A549 (cell line): Measurements from ENCODE around the gene AIF1.

Experiments
- HDAC2 ChIP-seq: fragments of 200-600 bp; sonication (generic); IDR thresholded peaks from 2 replicates; pipeline ENCODE4 v1.6.1; 2016
- NPAS2 ChIP-seq: fragments of 250-450 bp; sonication (Bioruptor Pico); IDR thresholded peaks from 2 replicates; pipeline ENCODE4 v1.8.0; 2022; ENCODE audit warnings: mild to moderate bottlenecking, moderate library complexity, borderline replicate concordance
- RAD21 ChIP-seq, 2 experiments: fragments of >200 bp in 1 of 2; sonication (Bioruptor Twin) in 1 of 2; formaldehyde crosslinking in 1 of 2; IDR thresholded peaks in 1 of 2; conservative IDR thresholded peaks in 1 of 2; 2 replicates in 1 of 2; 3 replicates in 1 of 2; pipeline ENCODE4 v1.6.1; 2012 to 2018; ENCODE audit warnings: inconsistent platforms in 1 of 2
- RARB ChIP-seq: fragments of 250-450 bp; sonication (Bioruptor Pico); IDR thresholded peaks from 2 replicates; pipeline ENCODE4 v1.8.0; 2021; ENCODE audit warnings: mild to moderate bottlenecking, moderate library complexity
- SREBF2 ChIP-seq: fragments of 450-650 bp; IDR thresholded peaks from 2 replicates; pipeline ENCODE4 v1.6.1; 2014; ENCODE audit warnings: mild to moderate bottlenecking, moderate library complexity
- TF ChIP-seq, protein P1 (sequence below): fragments of >200 bp; sonication (Bioruptor Twin); formaldehyde crosslinking; IDR thresholded peaks from 3 replicates; pipeline ENCODE4 v1.5.1; 2016
- TF ChIP-seq, protein P2 (sequence below): fragments of 200-600 bp; sonication (generic); IDR thresholded peaks from 2 replicates; pipeline ENCODE4 v1.6.1; 2016; ENCODE audit warnings: antibody characterized with exemption, mild to moderate bottlenecking, moderate library complexity

DNA sequence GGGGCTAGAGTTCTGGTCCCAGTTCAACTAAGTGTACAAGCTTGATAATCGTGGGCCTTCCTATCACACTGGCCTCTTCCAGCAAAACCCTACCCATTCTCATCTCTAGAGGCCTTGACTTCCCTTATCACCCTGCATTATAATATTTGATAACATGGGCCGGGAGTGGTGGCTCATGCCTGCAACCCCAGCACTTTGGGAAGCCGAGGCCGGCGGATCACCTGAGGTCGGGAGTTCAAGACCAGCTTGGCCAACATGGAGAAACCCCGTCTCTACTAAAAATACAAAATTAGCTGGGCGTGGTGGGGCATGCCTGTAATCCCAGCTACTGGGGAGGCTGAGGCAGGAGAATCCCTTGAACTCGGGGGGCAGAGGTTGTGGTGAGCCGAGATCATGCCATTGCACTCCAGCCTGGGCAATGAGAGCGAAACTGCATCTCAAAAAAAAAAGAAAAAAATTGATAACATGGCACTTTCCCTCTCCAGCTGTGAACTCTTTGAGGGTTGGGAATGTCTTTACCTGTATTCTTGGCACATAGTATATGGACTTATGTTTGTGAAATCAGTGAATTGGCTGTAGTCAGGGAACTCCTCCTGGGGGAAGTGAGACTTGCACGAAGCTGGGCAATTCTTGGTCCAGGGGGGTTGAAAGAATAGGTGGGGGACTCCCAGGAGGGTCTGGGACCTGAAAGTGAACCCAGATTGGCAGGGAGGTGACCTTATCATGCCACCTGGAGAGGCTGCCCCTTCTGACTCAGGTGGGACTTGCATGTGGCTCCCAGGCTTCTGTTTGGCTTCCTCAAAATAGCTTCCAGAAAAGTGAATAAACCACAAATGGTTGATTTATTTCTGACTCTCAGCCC, 46.5 kb downstream of the AIF1 start:
- TF ChIP-seq, protein P1, sequence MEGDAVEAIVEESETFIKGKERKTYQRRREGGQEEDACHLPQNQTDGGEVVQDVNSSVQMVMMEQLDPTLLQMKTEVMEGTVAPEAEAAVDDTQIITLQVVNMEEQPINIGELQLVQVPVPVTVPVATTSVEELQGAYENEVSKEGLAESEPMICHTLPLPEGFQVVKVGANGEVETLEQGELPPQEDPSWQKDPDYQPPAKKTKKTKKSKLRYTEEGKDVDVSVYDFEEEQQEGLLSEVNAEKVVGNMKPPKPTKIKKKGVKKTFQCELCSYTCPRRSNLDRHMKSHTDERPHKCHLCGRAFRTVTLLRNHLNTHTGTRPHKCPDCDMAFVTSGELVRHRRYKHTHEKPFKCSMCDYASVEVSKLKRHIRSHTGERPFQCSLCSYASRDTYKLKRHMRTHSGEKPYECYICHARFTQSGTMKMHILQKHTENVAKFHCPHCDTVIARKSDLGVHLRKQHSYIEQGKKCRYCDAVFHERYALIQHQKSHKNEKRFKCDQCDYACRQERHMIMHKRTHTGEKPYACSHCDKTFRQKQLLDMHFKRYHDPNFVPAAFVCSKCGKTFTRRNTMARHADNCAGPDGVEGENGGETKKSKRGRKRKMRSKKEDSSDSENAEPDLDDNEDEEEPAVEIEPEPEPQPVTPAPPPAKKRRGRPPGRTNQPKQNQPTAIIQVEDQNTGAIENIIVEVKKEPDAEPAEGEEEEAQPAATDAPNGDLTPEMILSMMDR, result no peak
- TF ChIP-seq NPAS2 (CRISPR knock-in tag), result no peak
- TF ChIP-seq, protein P2, sequence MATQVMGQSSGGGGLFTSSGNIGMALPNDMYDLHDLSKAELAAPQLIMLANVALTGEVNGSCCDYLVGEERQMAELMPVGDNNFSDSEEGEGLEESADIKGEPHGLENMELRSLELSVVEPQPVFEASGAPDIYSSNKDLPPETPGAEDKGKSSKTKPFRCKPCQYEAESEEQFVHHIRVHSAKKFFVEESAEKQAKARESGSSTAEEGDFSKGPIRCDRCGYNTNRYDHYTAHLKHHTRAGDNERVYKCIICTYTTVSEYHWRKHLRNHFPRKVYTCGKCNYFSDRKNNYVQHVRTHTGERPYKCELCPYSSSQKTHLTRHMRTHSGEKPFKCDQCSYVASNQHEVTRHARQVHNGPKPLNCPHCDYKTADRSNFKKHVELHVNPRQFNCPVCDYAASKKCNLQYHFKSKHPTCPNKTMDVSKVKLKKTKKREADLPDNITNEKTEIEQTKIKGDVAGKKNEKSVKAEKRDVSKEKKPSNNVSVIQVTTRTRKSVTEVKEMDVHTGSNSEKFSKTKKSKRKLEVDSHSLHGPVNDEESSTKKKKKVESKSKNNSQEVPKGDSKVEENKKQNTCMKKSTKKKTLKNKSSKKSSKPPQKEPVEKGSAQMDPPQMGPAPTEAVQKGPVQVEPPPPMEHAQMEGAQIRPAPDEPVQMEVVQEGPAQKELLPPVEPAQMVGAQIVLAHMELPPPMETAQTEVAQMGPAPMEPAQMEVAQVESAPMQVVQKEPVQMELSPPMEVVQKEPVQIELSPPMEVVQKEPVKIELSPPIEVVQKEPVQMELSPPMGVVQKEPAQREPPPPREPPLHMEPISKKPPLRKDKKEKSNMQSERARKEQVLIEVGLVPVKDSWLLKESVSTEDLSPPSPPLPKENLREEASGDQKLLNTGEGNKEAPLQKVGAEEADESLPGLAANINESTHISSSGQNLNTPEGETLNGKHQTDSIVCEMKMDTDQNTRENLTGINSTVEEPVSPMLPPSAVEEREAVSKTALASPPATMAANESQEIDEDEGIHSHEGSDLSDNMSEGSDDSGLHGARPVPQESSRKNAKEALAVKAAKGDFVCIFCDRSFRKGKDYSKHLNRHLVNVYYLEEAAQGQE, result no peak
- no peak for TF ChIP-seq SREBF2
- no peak for TF ChIP-seq RAD21 (conservative IDR thresholded peaks at IDR 0.05 in 1 of 2, IDR thresholded peaks at IDR 0.05 in 1 of 2)
- no peak for TF ChIP-seq HDAC2
- TF ChIP-seq RARB (CRISPR knock-in tag), result no peak
